GM12874 (cell line): ENCODE results near the gene TP53BP1.

Experiments used
- TF ChIP-seq, protein P1 (sequence below): IDR thresholded peaks from 2 replicates; pipeline ENCODE4 v1.5.1; 2011; ENCODE audit warnings: low read depth, mild to moderate bottlenecking, control low read depth, low read length, moderate library complexity; ENCODE audit not compliant: insufficient read depth

The TP53BP1 gene

DNA sequence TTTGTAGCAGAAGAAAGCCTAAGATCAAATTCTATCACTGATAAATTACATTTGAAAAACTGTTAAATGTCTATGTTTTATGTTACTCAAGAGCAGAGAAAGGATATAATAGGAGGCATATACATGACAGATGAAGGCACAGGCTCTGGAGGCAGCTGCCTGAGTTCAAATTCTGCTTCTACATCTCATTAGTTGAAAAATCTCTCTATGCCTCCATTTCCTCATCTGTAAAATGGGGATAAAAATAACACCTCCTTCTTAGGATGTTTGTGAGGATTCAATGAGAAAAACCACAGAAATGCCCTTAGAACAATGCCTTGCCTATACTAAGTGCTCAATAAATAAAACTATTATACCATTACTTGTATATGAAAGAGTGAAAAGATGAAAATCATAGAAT lies 21.0 kb downstream of the TP53BP1 start:
- TF ChIP-seq, protein P1, sequence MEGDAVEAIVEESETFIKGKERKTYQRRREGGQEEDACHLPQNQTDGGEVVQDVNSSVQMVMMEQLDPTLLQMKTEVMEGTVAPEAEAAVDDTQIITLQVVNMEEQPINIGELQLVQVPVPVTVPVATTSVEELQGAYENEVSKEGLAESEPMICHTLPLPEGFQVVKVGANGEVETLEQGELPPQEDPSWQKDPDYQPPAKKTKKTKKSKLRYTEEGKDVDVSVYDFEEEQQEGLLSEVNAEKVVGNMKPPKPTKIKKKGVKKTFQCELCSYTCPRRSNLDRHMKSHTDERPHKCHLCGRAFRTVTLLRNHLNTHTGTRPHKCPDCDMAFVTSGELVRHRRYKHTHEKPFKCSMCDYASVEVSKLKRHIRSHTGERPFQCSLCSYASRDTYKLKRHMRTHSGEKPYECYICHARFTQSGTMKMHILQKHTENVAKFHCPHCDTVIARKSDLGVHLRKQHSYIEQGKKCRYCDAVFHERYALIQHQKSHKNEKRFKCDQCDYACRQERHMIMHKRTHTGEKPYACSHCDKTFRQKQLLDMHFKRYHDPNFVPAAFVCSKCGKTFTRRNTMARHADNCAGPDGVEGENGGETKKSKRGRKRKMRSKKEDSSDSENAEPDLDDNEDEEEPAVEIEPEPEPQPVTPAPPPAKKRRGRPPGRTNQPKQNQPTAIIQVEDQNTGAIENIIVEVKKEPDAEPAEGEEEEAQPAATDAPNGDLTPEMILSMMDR, result no peak

DNA sequence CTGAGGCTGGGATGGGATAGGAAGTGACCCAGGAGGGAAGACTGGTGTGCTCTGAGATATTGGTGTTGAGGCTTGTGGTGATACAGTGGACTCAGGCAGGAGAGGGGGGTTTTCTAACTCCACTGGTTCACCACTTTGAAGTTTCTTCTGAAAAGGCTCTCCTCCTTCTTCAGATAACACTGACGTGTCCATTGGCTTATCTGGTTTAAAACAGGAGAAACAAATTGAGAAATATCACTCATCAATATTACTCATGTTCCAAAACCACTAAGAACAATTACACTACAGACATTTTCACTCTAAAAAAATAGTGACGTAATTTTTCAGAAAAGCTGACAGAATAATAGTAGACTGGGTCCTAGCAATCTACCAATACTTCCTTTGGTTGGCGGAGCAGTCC lies 23.1 kb downstream of the TP53BP1 start:
- TF ChIP-seq, protein P1, result no peak

DNA sequence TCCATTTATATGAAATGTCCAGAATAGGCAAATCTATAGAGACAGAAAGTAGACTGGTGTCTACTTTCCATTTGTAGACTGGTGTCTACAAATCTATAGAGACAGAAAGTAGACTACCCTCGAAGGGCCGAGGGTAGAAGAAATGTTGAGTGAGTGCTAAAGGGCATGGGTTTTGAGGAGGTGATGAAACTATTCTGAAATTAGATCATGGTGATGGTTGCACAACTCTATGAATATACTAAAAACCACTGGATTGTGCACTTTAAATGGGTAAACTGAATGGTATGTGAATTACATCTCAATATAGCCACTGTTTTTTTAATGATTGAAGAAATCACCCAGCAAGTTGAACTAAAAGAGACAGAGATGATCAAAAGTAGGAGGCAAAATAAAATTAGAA lies 27.9 kb downstream of the TP53BP1 start:
- TF ChIP-seq, protein P1, result no peak

DNA sequence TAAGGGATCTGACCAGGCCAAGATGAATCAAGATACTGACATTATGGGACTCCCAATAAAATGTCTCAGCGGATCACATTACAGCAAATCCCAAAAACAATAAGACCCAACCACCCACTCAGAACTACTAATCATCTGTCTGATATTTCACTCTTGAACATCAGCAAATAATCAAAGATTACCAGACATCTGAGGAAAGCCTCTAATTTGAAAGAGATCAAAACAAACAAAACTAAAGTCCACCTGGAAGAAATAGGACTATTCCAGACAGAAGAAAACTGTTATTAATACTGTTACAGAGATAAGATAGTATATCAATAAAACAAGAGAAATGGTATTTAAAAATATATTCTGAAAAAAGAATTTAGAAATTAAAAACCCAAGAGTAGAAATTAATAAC lies 29.0 kb downstream of the TP53BP1 start:
- TF ChIP-seq, protein P1, result no peak

DNA sequence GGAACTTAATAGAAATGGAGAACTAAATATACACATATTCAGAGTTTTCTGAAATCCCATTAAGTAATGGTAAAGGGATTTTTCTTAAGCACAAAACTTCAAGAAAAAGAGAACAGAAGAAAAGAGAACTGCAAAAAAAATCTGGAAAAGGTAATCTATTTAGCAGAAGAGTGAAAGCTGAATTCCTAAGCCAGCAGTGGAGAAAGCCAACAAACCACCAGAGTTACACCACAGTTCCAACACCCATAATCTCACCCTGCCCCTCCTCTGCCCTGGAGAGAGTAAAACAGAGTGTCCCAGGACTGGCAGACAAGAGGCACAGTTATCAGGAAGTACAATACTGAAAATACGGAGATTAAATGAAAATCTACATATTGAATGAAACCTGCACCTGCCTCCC lies 29.4 kb downstream of the TP53BP1 start:
- TF ChIP-seq, protein P1, result no peak

DNA sequence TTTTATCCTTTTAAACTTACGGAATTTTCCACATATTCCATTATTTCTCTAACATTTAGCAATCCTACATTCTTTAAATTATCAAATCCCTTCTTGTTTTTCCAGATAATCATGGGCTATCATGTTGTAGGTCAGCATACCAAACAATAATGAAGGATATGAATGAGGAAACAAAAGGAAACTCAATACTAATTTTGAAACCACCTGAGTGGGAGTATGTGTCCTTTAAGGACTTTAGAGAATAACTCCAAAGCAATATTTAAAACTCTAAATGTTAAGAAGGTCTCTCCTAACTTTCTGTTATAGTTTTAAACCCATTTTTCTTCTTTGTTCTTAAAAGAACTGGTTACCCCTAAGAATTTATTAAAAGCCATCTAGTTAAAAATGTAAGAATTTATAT lies 43.0 kb downstream of the TP53BP1 start:
- TF ChIP-seq, protein P1, result no peak

DNA sequence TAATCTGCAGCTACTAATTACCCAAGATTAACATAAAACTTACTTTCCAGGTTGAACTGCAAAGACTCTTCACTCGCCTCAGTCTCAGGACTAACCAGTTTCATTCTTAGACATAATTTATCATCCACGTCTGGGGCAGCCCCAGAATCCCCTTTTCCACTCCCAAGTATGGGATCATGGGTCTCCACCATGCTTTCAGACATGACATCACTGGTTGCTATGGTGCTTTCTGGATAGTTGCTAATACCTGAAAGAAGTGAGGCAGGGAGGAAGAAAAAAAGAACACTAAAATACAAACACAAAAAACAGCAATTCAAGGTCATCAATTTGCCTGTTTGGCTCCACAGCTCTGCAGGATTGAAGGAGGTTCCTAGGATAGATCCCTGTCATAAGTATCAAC lies 46.6 kb downstream of the TP53BP1 start:
- TF ChIP-seq, protein P1, result no peak

DNA sequence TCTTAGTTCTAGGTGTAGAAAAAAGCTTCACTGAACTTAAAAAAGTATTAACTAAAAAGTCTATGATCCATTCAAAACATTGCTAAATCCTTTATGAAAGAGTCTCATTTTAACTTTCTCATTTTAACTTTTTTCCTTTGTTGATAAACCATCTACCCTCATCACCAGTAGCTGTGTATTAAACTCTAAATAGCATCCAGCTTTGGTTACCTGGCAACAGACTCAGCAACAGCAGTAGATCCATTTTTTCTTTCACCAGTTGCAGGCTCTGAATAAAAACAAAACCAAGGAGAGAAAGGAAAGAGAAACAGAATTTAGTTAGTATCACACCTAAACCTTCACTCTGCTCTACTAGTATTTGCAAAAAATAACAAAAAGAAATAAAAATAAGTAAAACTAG lies 51.6 kb downstream of the TP53BP1 start:
- TF ChIP-seq, protein P1, result no peak
